Neuron (in vitro differentiated cells): ENCODE measurements around the gene U2AF1L4.

ENCODE experiments used
- H2AFZ ChIP-seq: one replicate; pipeline ENCODE4 v1.6.1; 2013; ENCODE audit warnings: low read depth, mild to moderate bottlenecking, inconsistent platforms, low read length, moderate library complexity
- H3K27me3 ChIP-seq: one replicate; pipeline ENCODE4 v1.6.1; 2013; ENCODE audit warnings: low read length; ENCODE audit not compliant: insufficient read depth
- H3K36me3 ChIP-seq: one replicate; pipeline ENCODE4 v1.6.1; 2013; ENCODE audit warnings: low read length; ENCODE audit not compliant: insufficient read depth
- H3K4me1 ChIP-seq: one replicate; pipeline ENCODE4 v1.6.1; 2013; ENCODE audit warnings: low read length; ENCODE audit not compliant: insufficient read depth
- H3K4me3 ChIP-seq: 2 replicates; pipeline ENCODE4 v1.5.1; 2013; ENCODE audit warnings: mild to moderate bottlenecking, low read length, moderate library complexity
- H3K9me3 ChIP-seq: one replicate; pipeline ENCODE4 v1.6.1; 2013; ENCODE audit warnings: low read length

U2AF1L4 gene

GRCh38 chr19:35786299-35787160, 41.3 kb upstream of the U2AF1L4 start:
- Histone ChIP-seq H3K4me3 (no peak overlapping the region), H2AFZ (no peak overlapping the region), H3K9me3 (no peaks in the 10 kb centered on the region), H3K4me1 (no peaks in the 10 kb centered on the region), H3K27me3 (no peaks in the 10 kb centered on the region), H3K36me3 (peaks cover 45% of the 10 kb centered on the region)

- Histone ChIP-seq H3K4me3 (no peak overlapping the region), H3K36me3 (peaks cover 56% of the 10 kb centered on the region), H2AFZ (no peak overlapping the region), H3K4me1 (no peaks in the 10 kb centered on the region), H3K9me3 (no peaks in the 10 kb centered on the region), H3K27me3 (no peaks in the 10 kb centered on the region)
These were observed 40.1 kb upstream of the U2AF1L4 start for GRCh38 chr19:35785339-35785627.

GRCh38 chr19:35784503-35785338, 39.5 kb upstream of the U2AF1L4 start:
- Histone ChIP-seq H3K27me3 (no peaks in the 10 kb centered on the region), H2AFZ (no peak overlapping the region), H3K4me1 (no peaks in the 10 kb centered on the region), H3K4me3 (no peak overlapping the region), H3K9me3 (no peaks in the 10 kb centered on the region), H3K36me3 (peaks cover 61% of the 10 kb centered on the region)

- Histone ChIP-seq H3K4me1 (no peaks in the 10 kb centered on the region), H3K36me3 (peaks cover 66% of the 10 kb centered on the region), H3K27me3 (no peaks in the 10 kb centered on the region), H3K9me3 (no peaks in the 10 kb centered on the region), H3K4me3 (no peak overlapping the region), H2AFZ (no peak overlapping the region)
These were observed 38.5 kb upstream of the U2AF1L4 start for GRCh38 chr19:35783469-35784434.

GRCh38 chr19:35782589-35782988, 37.4 kb upstream of the U2AF1L4 start:
- Histone ChIP-seq H3K36me3 (peaks cover 78% of the 10 kb centered on the region), H3K4me1 (peaks cover under 1% of the 10 kb centered on the region), H2AFZ (no peak overlapping the region), H3K4me3 (no peak overlapping the region), H3K27me3 (no peaks in the 10 kb centered on the region), H3K9me3 (no peaks in the 10 kb centered on the region)

GRCh38 chr19:35781650-35782049, 36.4 kb upstream of the U2AF1L4 start:
- H3K36me3 ChIP-seq = peaks cover 76% of the 10 kb centered on the region
- no peaks in the 10 kb centered on the region for H3K27me3 ChIP-seq
- H3K4me3 ChIP-seq = no peak overlapping the region
- H3K9me3 ChIP-seq = no peaks in the 10 kb centered on the region
- no peak overlapping the region for H2AFZ ChIP-seq
- H3K4me1 ChIP-seq = peaks cover 10% of the 10 kb centered on the region

GRCh38 chr19:35780717-35781116, 35.5 kb upstream of the U2AF1L4 start:
- peaks cover 69% of the 10 kb centered on the region for H3K36me3 ChIP-seq
- H3K4me1 ChIP-seq = peaks cover 17% of the 10 kb centered on the region
- no peaks in the 10 kb centered on the region for H3K27me3 ChIP-seq

GRCh38 chr19:35780058-35780457, 34.8 kb upstream of the U2AF1L4 start:
- peaks cover 17% of the 10 kb centered on the region for H3K4me1 ChIP-seq
- H2AFZ ChIP-seq = no peak overlapping the region
- H3K27me3 ChIP-seq = no peaks in the 10 kb centered on the region
- H3K4me3 ChIP-seq = no peak overlapping the region
- no peaks in the 10 kb centered on the region for H3K9me3 ChIP-seq
- H3K36me3 ChIP-seq = peaks cover 66% of the 10 kb centered on the region

More at GRCh38 chr19:35780717-35781116, 35.5 kb upstream of the U2AF1L4 start:
- H3K4me3 ChIP-seq = no peak overlapping the region
- H3K9me3 ChIP-seq = no peaks in the 10 kb centered on the region
- H2AFZ ChIP-seq = no peak overlapping the region

GRCh38 chr19:35779033-35779432, 33.8 kb upstream of the U2AF1L4 start:
- H3K9me3 ChIP-seq = no peaks in the 10 kb centered on the region
- H2AFZ ChIP-seq = no peak overlapping the region
- H3K27me3 ChIP-seq = no peaks in the 10 kb centered on the region
- peaks cover 23% of the 10 kb centered on the region for H3K4me1 ChIP-seq
- H3K4me3 ChIP-seq = no peak overlapping the region
- peaks cover 59% of the 10 kb centered on the region for H3K36me3 ChIP-seq

GRCh38 chr19:35777961-35778360, 32.7 kb upstream of the U2AF1L4 start:
- Histone ChIP-seq H3K9me3 (no peaks in the 10 kb centered on the region), H2AFZ (no peak overlapping the region), H3K27me3 (no peaks in the 10 kb centered on the region), H3K4me3 (no peak overlapping the region), H3K4me1 (peaks cover 23% of the 10 kb centered on the region), H3K36me3 (peaks cover 48% of the 10 kb centered on the region)

GRCh38 chr19:35777086-35777841, 32.0 kb upstream of the U2AF1L4 start:
- no peaks in the 10 kb centered on the region for H3K27me3 ChIP-seq
- H3K9me3 ChIP-seq = no peaks in the 10 kb centered on the region
- H3K36me3 ChIP-seq = peaks cover 42% of the 10 kb centered on the region
- peaks cover 23% of the 10 kb centered on the region for H3K4me1 ChIP-seq
- H3K4me3 ChIP-seq = no peak overlapping the region
- H2AFZ ChIP-seq = no peak overlapping the region

GRCh38 chr19:35776102-35776788, 31.0 kb upstream of the U2AF1L4 start:
- peaks cover 23% of the 10 kb centered on the region for H3K4me1 ChIP-seq
- peaks cover 32% of the 10 kb centered on the region for H3K36me3 ChIP-seq
- H3K9me3 ChIP-seq = no peaks in the 10 kb centered on the region
- H3K4me3 ChIP-seq = peak overlapping the region; percentile 81
- no peak overlapping the region for H2AFZ ChIP-seq
- H3K27me3 ChIP-seq = no peaks in the 10 kb centered on the region
